Tibial artery (tissue), 4 donors: Measurements from ENCODE around the gene MCTP1.

Experiments
- DNase-seq, 2 donors: peaks; one replicate each; pipeline ENCODE4 v3.0.0-alpha.2; 2019
- H3K27ac ChIP-seq, 2 donors: fragments of 200-600 bp; sonication (generic) in 1 of 2; 1 replicate in 1 of 2; 2 replicates in 1 of 2; pipeline ENCODE4 v1.5.1; 2018 to 2019; ENCODE audit warnings: mild to moderate bottlenecking in 1 of 2
- H3K27me3 ChIP-seq, 2 donors: fragments of 200-600 bp; sonication (generic) in 1 of 2; one replicate each; pipeline versions ENCODE4 v1.5.1 to v1.6.0; 2016 to 2019
- H3K36me3 ChIP-seq, 3 donors: fragments of 200-600 bp; sonication (generic) in 2 of 3; one replicate each; pipeline ENCODE4 v1.5.1; 2016 to 2019; ENCODE audit warnings: mild to moderate bottlenecking in 2 of 3
- H3K4me1 ChIP-seq, 4 donors: fragments of 200-600 bp; sonication (generic) in 2 of 4; 1 replicate in 3 of 4; 2 replicates in 1 of 4; pipeline ENCODE4 v1.5.1; 2016 to 2019
- H3K4me3 ChIP-seq, 2 donors: fragments of 200-600 bp; sonication (generic) in 1 of 2; 1 replicate in 1 of 2; 2 replicates in 1 of 2; pipeline ENCODE4 v1.5.1; 2018 to 2019; ENCODE audit warnings: mild to moderate bottlenecking in 2 of 2
- H3K9me3 ChIP-seq, 3 donors: fragments of 200-600 bp; sonication (generic) in 1 of 3; one replicate each; pipeline ENCODE4 v1.5.1; 2016 to 2019
- CTCF ChIP-seq, 2 experiments: fragments of 200-600 bp in 1 of 2; fragments of 450-650 bp in 1 of 2; IDR thresholded peaks; one replicate each; pipeline ENCODE4 v1.5.1; 2017 to 2019; ENCODE audit warnings: antibody characterized with exemption in 2 of 2, mild to moderate bottlenecking in 1 of 2, moderate library complexity in 1 of 2
- intact Hi-C: fragments of 100-400 bp; cut with DNase I; formaldehyde crosslinking; loops from one replicate; pipeline ENCODE4 v1.15.0; 2023; ENCODE audit warnings: low total_unique reads

The MCTP1 gene

GRCh38 chr5:94731471-94731870 lies 553.4 kb downstream of the MCTP1 start:
- DNase-seq = no peak
- H3K27ac ChIP-seq = no peak overlapping the region
- no peaks in the 10 kb centered on the region for H3K9me3 ChIP-seq
- intact Hi-C loops = no loop called here
- H3K4me1 ChIP-seq = no peaks in the 10 kb centered on the region
- no peaks in the 10 kb centered on the region for H3K36me3 ChIP-seq
- no peak for TF ChIP-seq CTCF (IDR thresholded peaks at IDR 0.05)
- no peak overlapping the region for H3K4me3 ChIP-seq
- no peaks in the 10 kb centered on the region for H3K27me3 ChIP-seq

- no peaks in the 10 kb centered on the region for H3K9me3 ChIP-seq
- no peaks in the 10 kb centered on the region for H3K36me3 ChIP-seq
- H3K4me3 ChIP-seq = no peak overlapping the region
- H3K27me3 ChIP-seq = no peaks in the 10 kb centered on the region
- no peak overlapping the region for H3K27ac ChIP-seq
- no peaks in the 10 kb centered on the region for H3K4me1 ChIP-seq
- intact Hi-C loops = no loop called here
- no peak for TF ChIP-seq CTCF (IDR thresholded peaks at IDR 0.05)
- DNase-seq = no peak
These were observed 559.8 kb downstream of the MCTP1 start for GRCh38 chr5:94725142-94725541.

GRCh38 chr5:94715768-94716167 lies 569.1 kb downstream of the MCTP1 start:
- Histone ChIP-seq H3K4me3 (no peak overlapping the region), H3K9me3 (no peaks in the 10 kb centered on the region), H3K36me3 (peaks cover 0 to 8% (median 0%) of the 10 kb centered on the region in 3 donors), H3K27ac (no peak overlapping the region), H3K4me1 (no peaks in the 10 kb centered on the region), H3K27me3 (no peaks in the 10 kb centered on the region)
- intact Hi-C loops = no loop called here
- TF ChIP-seq CTCF (IDR thresholded peaks at IDR 0.05) = no peak
- DNase-seq = no peak

GRCh38 chr5:94711785-94712184 lies 573.1 kb downstream of the MCTP1 start:
- no peak for DNase-seq
- no peak overlapping the region for H3K4me3 ChIP-seq
- no peak for TF ChIP-seq CTCF (IDR thresholded peaks at IDR 0.05)
- H3K27me3 ChIP-seq = no peaks in the 10 kb centered on the region
- no peak overlapping the region for H3K27ac ChIP-seq
- H3K36me3 ChIP-seq = peaks cover 0 to 10% (median 0%) of the 10 kb centered on the region in 3 donors
- intact Hi-C loops = no loop called here
- H3K4me1 ChIP-seq = no peaks in the 10 kb centered on the region
- H3K9me3 ChIP-seq = no peaks in the 10 kb centered on the region

GRCh38 chr5:94709277-94709676 lies 575.6 kb downstream of the MCTP1 start:
- H3K9me3 ChIP-seq = no peaks in the 10 kb centered on the region
- no peak overlapping the region for H3K4me3 ChIP-seq
- H3K4me1 ChIP-seq = no peaks in the 10 kb centered on the region
- no peaks in the 10 kb centered on the region for H3K27me3 ChIP-seq
- DNase-seq = no peak
- intact Hi-C loops = no loop called here
- peaks cover 0 to 10% (median 0%) of the 10 kb centered on the region in 3 donors for H3K36me3 ChIP-seq
- TF ChIP-seq CTCF (IDR thresholded peaks at IDR 0.05) = no peak
- no peak overlapping the region for H3K27ac ChIP-seq

- TF ChIP-seq CTCF (IDR thresholded peaks at IDR 0.05) = no peak
- intact Hi-C loops = no loop called here
- Histone ChIP-seq H3K27ac (no peak overlapping the region), H3K4me1 (no peaks in the 10 kb centered on the region), H3K27me3 (no peaks in the 10 kb centered on the region), H3K9me3 (no peaks in the 10 kb centered on the region), H3K36me3 (peaks cover 0 to 9% (median 0%) of the 10 kb centered on the region in 3 donors), H3K4me3 (no peak overlapping the region)
- no peak for DNase-seq
These were observed 577.5 kb downstream of the MCTP1 start for GRCh38 chr5:94707359-94707758.
